ENCODE measurements around the gene RNF144A. TPM values are rescaled to one million over a fixed set of nuclear protein-coding genes. Genes with fewer than 3 reads are reported as not detected.

The RNF144A gene
- total RNA-seq, 1 donor from 2014 or later, result 16.6 TPM

- no peak for DNase-seq (ENCODE audit: low spot score)
- Mint-ChIP-seq H3K4me3 (no peak overlapping the region), H3K4me1 (ENCODE audit: low read depth) (no peaks in the 10 kb centered on the region), H3K36me3 (ENCODE audit: low read depth) (peaks cover 2% of the 10 kb centered on the region), H3K27ac (no peak overlapping the region), H3K27me3 (ENCODE audit: insufficient read depth) (no peaks in the 10 kb centered on the region), H3K9me3 (no peaks in the 10 kb centered on the region)
- intact Hi-C loops (cut with micrococcal nuclease), result no loop called here
Observed at GRCh38 chr2:7077660-7078267, 160.6 kb downstream of the RNF144A start.

GRCh38 chr2:7083580-7084509, 166.6 kb downstream of the RNF144A start:
- intact Hi-C loops (cut with micrococcal nuclease), result loop anchor here (1.0 to 2.0 kb wide), 3 partner anchors 47 to 257 kb away; no protein-coding TSS in a partner anchor
- Mint-ChIP-seq H3K4me3 (no peak overlapping the region), H3K27ac (no peak overlapping the region), H3K36me3 (ENCODE audit: low read depth) (peaks cover 1% of the 10 kb centered on the region), H3K9me3 (peaks cover 6% of the 10 kb centered on the region), H3K4me1 (ENCODE audit: low read depth) (no peaks in the 10 kb centered on the region), H3K27me3 (ENCODE audit: insufficient read depth) (peaks cover 5% of the 10 kb centered on the region)
- DNase-seq (ENCODE audit: low spot score), result no peak

GRCh38 chr2:7084601-7085000, 167.4 kb downstream of the RNF144A start:
- intact Hi-C loops (cut with micrococcal nuclease), result loop anchor here (1.0 to 2.0 kb wide), 3 partner anchors 47 to 258 kb away; no protein-coding TSS in a partner anchor
- H3K36me3 Mint-ChIP-seq (ENCODE audit: low read depth), result peaks cover 1% of the 10 kb centered on the region
- peaks cover 5% of the 10 kb centered on the region for H3K27me3 Mint-ChIP-seq (ENCODE audit: insufficient read depth)
- H3K27ac Mint-ChIP-seq, result no peak overlapping the region
- no peak overlapping the region for H3K4me3 Mint-ChIP-seq
- H3K9me3 Mint-ChIP-seq, result peaks cover 6% of the 10 kb centered on the region
- DNase-seq (ENCODE audit: low spot score), result no peak
- no peaks in the 10 kb centered on the region for H3K4me1 Mint-ChIP-seq (ENCODE audit: low read depth)

- Mint-ChIP-seq H3K27me3 (ENCODE audit: insufficient read depth) (peaks cover 5% of the 10 kb centered on the region), H3K4me1 (ENCODE audit: low read depth) (no peaks in the 10 kb centered on the region), H3K36me3 (ENCODE audit: low read depth) (peaks cover 1% of the 10 kb centered on the region), H3K9me3 (peaks cover 1% of the 10 kb centered on the region), H3K27ac (no peak overlapping the region), H3K4me3 (no peak overlapping the region)
- intact Hi-C loops (cut with micrococcal nuclease), result no loop called here
- no peak for DNase-seq (ENCODE audit: low spot score)
Observed at GRCh38 chr2:7089284-7089683, 172.1 kb downstream of the RNF144A start.

GRCh38 chr2:7089898-7090510, 172.8 kb downstream of the RNF144A start:
- DNase-seq (ENCODE audit: low spot score), result no peak
- peaks cover 5% of the 10 kb centered on the region for H3K27me3 Mint-ChIP-seq (ENCODE audit: insufficient read depth)
- no peak overlapping the region for H3K4me3 Mint-ChIP-seq
- H3K4me1 Mint-ChIP-seq (ENCODE audit: low read depth), result no peaks in the 10 kb centered on the region
- H3K36me3 Mint-ChIP-seq (ENCODE audit: low read depth), result no peaks in the 10 kb centered on the region
- intact Hi-C loops (cut with micrococcal nuclease), result no loop called here
- no peaks in the 10 kb centered on the region for H3K9me3 Mint-ChIP-seq
- H3K27ac Mint-ChIP-seq, result no peak overlapping the region

GRCh38 chr2:7093376-7093775, 176.2 kb downstream of the RNF144A start:
- DNase-seq (ENCODE audit: low spot score), result no peak
- no peak overlapping the region for H3K27ac Mint-ChIP-seq
- H3K4me3 Mint-ChIP-seq, result no peak overlapping the region
- H3K36me3 Mint-ChIP-seq (ENCODE audit: low read depth), result no peaks in the 10 kb centered on the region
- intact Hi-C loops (cut with micrococcal nuclease), result no loop called here
- H3K27me3 Mint-ChIP-seq (ENCODE audit: insufficient read depth), result no peaks in the 10 kb centered on the region
- H3K4me1 Mint-ChIP-seq (ENCODE audit: low read depth), result peaks cover 9% of the 10 kb centered on the region
- no peaks in the 10 kb centered on the region for H3K9me3 Mint-ChIP-seq

Other genes starting within 250 kb of the RNF144A start
- 4.1 and 7.4 TPM in 2 replicates for gene CMPK2, start 51.5 kb upstream of the RNF144A start, total RNA-seq
- 2.2 and 2.4 TPM in 2 replicates for gene RSAD2, start 39.6 kb upstream of the RNF144A start, total RNA-seq

All from activated T-helper 1 cell treated with anti-CD3 and anti-CD28 coated beads, Interleukin-12 subunit alpha, Interleukin-12 subunit beta, Interleukin-2, Interleukin-4 antibody, amounts not matched to agents 30 ng/mL and 10 ng/mL and 1 ng/mL, durations not matched to agents 14 hours and 24 hours and 36 hours (primary cell).